ENCODE results near the gene TFF2. TPM values are rescaled to one million over a fixed set of nuclear protein-coding genes. Genes with fewer than 3 reads are reported as not detected.

The TFF2 gene
- total and polyA plus RNA-seq, 4 donors, result 2.1 TPM; not detected in 3

GRCh38 chr21:42303443-42303842 lies 47.4 kb downstream of the TFF2 start:
- Histone ChIP-seq H3K9me3 (ENCODE audit: control insufficient read depth, low read length) (no peaks in the 10 kb centered on the region), H3K4me1 (ENCODE audit: control insufficient read depth in 1 of 2, insufficient read depth in 2 of 2, low read length in 2 of 2) (no peaks in the 10 kb centered on the region), H3K4me3 (ENCODE audit: low read length in 2 of 2) (no peak overlapping the region), H3K27ac (ENCODE audit: low read depth in 1 of 2, low read length in 2 of 2) (no peak overlapping the region), H3K27me3 (ENCODE audit: control insufficient read depth in 1 of 2, insufficient read depth in 2 of 2, low read length in 1 of 2) (no peaks in the 10 kb centered on the region), H3K36me3 (ENCODE audit: control insufficient read depth in 1 of 2, insufficient read depth in 2 of 2, low read length in 1 of 2) (no peaks in the 10 kb centered on the region)
- ATAC-seq (ENCODE audit: low FRiP score) (no peak), DNase-seq (no peak)
- 79 to 81% methylated on average over 3 of the region's 3 CpGs for WGBS, 2 donors
- intact Hi-C loops (cut with DNase I), result no loop called here

- no peaks in the 10 kb centered on the region for H3K36me3 ChIP-seq (ENCODE audit: control insufficient read depth in 1 of 2, insufficient read depth in 2 of 2, low read length in 1 of 2)
- H3K4me3 ChIP-seq (ENCODE audit: low read length in 2 of 2), result no peak overlapping the region
- ATAC-seq (ENCODE audit: low FRiP score), result no peak
- no peak overlapping the region for H3K27ac ChIP-seq (ENCODE audit: low read depth in 1 of 2, low read length in 2 of 2)
- H3K4me1 ChIP-seq (ENCODE audit: control insufficient read depth in 1 of 2, insufficient read depth in 2 of 2, low read length in 2 of 2), result no peaks in the 10 kb centered on the region
- H3K27me3 ChIP-seq (ENCODE audit: control insufficient read depth in 1 of 2, insufficient read depth in 2 of 2, low read length in 1 of 2), result no peaks in the 10 kb centered on the region
- WGBS, 2 donors, result 65 to 79% methylated on average over 7 of the region's 7 CpGs
- no peaks in the 10 kb centered on the region for H3K9me3 ChIP-seq (ENCODE audit: control insufficient read depth, low read length)
- no peak for DNase-seq
- intact Hi-C loops (cut with DNase I), result no loop called here
Observed at GRCh38 chr21:42302794-42303193, 48.0 kb downstream of the TFF2 start.

DNA sequence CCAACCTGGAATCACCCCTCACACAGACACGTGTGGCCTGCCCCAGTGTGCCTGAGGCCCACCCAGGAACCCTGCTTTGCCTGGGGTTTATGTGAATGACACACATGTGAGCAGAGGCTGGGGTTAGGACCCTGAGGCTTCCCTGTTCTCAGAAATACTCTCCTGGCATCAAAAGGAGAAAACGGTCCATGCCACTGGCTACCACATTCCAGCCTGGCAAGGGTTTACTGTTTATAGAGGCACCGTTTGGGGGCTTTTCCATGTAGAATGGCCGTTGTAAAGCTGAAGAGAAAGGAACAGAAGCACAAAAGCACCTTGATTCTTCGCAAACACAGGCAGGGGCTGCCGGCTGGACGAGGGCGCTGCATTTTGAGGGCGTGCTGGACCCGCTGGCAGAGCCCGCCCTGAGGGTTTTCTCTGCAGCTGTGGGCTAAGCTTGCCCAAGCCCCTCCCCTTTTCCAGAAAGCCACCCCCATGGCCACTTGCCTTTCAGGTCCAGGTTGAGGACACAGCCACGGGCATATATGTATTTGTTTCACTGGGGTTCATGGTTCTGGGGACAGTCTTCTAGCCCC lies 48.6 kb downstream of the TFF2 start:
- WGBS, 2 donors, result 53 to 58% methylated on average over 12 of the region's 12 CpGs
- intact Hi-C loops (cut with DNase I), result no loop called here
- Histone ChIP-seq H3K36me3 (ENCODE audit: control insufficient read depth in 1 of 2, insufficient read depth in 2 of 2, low read length in 1 of 2) (no peaks in the 10 kb centered on the region), H3K4me3 (ENCODE audit: low read length in 2 of 2) (no peak overlapping the region), H3K27ac (ENCODE audit: low read depth in 1 of 2, low read length in 2 of 2) (no peak overlapping the region), H3K27me3 (ENCODE audit: control insufficient read depth in 1 of 2, insufficient read depth in 2 of 2, low read length in 1 of 2) (no peaks in the 10 kb centered on the region), H3K4me1 (ENCODE audit: control insufficient read depth in 1 of 2, insufficient read depth in 2 of 2, low read length in 2 of 2) (no peaks in the 10 kb centered on the region), H3K9me3 (ENCODE audit: control insufficient read depth, low read length) (no peaks in the 10 kb centered on the region)
- peak; percentile 28 to 63 for DNase-seq
- no peak for ATAC-seq (ENCODE audit: low FRiP score)

DNA sequence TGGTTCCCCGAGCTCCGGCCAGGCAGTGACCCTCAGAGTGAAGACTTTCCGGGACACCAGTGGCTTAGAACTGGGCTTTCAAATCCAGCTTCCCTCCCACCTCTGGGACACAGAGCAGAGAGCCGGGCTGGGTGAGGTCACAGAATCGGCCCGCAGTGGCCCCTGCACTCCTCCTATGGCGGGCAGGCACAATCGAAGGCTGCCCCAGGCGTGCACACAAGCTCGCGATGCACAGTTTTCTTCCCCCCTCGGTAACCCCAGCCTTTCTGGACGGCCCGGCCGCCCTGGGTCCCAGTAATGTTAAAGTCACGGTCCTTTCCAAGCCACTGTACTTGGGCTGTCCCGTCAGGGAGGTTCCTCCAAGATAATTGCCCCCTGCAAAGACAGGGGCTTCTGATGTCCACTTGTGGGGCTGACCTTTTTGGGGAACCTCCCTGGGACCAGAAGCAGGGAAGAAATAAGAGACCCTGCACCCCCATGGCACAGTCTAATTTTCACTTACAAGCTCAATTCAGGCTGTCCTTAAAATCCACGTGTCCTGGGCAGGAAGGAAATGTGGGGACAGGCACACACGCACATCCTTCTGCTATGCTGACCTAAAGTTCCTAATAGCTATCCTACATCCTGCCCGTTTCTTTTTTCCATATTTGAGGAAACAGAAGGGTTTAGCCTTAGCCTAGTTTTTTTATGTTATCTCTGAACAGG lies 49.3 kb downstream of the TFF2 start:
- Histone ChIP-seq H3K27ac (ENCODE audit: low read depth in 1 of 2, low read length in 2 of 2) (no peak overlapping the region), H3K4me1 (ENCODE audit: control insufficient read depth in 1 of 2, insufficient read depth in 2 of 2, low read length in 2 of 2) (no peaks in the 10 kb centered on the region), H3K36me3 (ENCODE audit: control insufficient read depth in 1 of 2, insufficient read depth in 2 of 2, low read length in 1 of 2) (no peaks in the 10 kb centered on the region), H3K9me3 (ENCODE audit: control insufficient read depth, low read length) (no peaks in the 10 kb centered on the region), H3K27me3 (ENCODE audit: control insufficient read depth in 1 of 2, insufficient read depth in 2 of 2, low read length in 1 of 2) (no peaks in the 10 kb centered on the region), H3K4me3 (ENCODE audit: low read length in 2 of 2) (no peak overlapping the region)
- ATAC-seq (ENCODE audit: low FRiP score) (peak; percentile 49), DNase-seq (peak; percentile 42 to 63)
- intact Hi-C loops (cut with DNase I), result no loop called here
- 78 to 81% methylated on average over 20 of the region's 20 CpGs for WGBS, 2 donors

- Histone ChIP-seq H3K27me3 (ENCODE audit: control insufficient read depth in 1 of 2, insufficient read depth in 2 of 2, low read length in 1 of 2) (no peaks in the 10 kb centered on the region), H3K4me1 (ENCODE audit: control insufficient read depth in 1 of 2, insufficient read depth in 2 of 2, low read length in 2 of 2) (no peaks in the 10 kb centered on the region), H3K4me3 (ENCODE audit: low read length in 2 of 2) (no peak overlapping the region), H3K27ac (ENCODE audit: low read depth in 1 of 2, low read length in 2 of 2) (no peak overlapping the region), H3K36me3 (ENCODE audit: control insufficient read depth in 1 of 2, insufficient read depth in 2 of 2, low read length in 1 of 2) (no peaks in the 10 kb centered on the region), H3K9me3 (ENCODE audit: control insufficient read depth, low read length) (no peaks in the 10 kb centered on the region)
- DNase-seq, result no peak
- 83 to 88% methylated on average over 9 of the region's 9 CpGs for WGBS, 2 donors
- intact Hi-C loops (cut with DNase I), result no loop called here
- ATAC-seq (ENCODE audit: low FRiP score), result no peak
Observed at GRCh38 chr21:42300956-42301355, 49.8 kb downstream of the TFF2 start.

- 87% methylated on average over 7 of the region's 7 CpGs for WGBS, 2 donors
- no peak for ATAC-seq (ENCODE audit: low FRiP score)
Observed at GRCh38 chr21:42300045-42300583, 50.7 kb downstream of the TFF2 start.

GRCh38 chr21:42299324-42300044 lies 51.3 kb downstream of the TFF2 start:
- Histone ChIP-seq H3K4me3 (ENCODE audit: low read length in 2 of 2) (no peak overlapping the region), H3K4me1 (ENCODE audit: control insufficient read depth in 1 of 2, insufficient read depth in 2 of 2, low read length in 2 of 2) (no peaks in the 10 kb centered on the region), H3K27ac (ENCODE audit: low read depth in 1 of 2, low read length in 2 of 2) (no peak overlapping the region), H3K9me3 (ENCODE audit: control insufficient read depth, low read length) (no peaks in the 10 kb centered on the region), H3K27me3 (ENCODE audit: control insufficient read depth in 1 of 2, insufficient read depth in 2 of 2, low read length in 1 of 2) (no peaks in the 10 kb centered on the region), H3K36me3 (ENCODE audit: control insufficient read depth in 1 of 2, insufficient read depth in 2 of 2, low read length in 1 of 2) (no peaks in the 10 kb centered on the region)
- intact Hi-C loops (cut with DNase I), result no loop called here
- WGBS, 2 donors, result 76 to 83% methylated on average over 19 to 20 of the region's 20 CpGs
- no peak for DNase-seq
- peak; percentile 24 for ATAC-seq (ENCODE audit: low FRiP score)

More at GRCh38 chr21:42300045-42300583, 50.7 kb downstream of the TFF2 start:
- no peaks in the 10 kb centered on the region for H3K36me3 ChIP-seq (ENCODE audit: control insufficient read depth in 1 of 2, insufficient read depth in 2 of 2, low read length in 1 of 2)
- intact Hi-C loops (cut with DNase I), result no loop called here
- H3K4me3 ChIP-seq (ENCODE audit: low read length in 2 of 2), result no peak overlapping the region
- no peaks in the 10 kb centered on the region for H3K9me3 ChIP-seq (ENCODE audit: control insufficient read depth, low read length)
- no peak overlapping the region for H3K27ac ChIP-seq (ENCODE audit: low read depth in 1 of 2, low read length in 2 of 2)
- no peaks in the 10 kb centered on the region for H3K27me3 ChIP-seq (ENCODE audit: control insufficient read depth in 1 of 2, insufficient read depth in 2 of 2, low read length in 1 of 2)
- no peaks in the 10 kb centered on the region for H3K4me1 ChIP-seq (ENCODE audit: control insufficient read depth in 1 of 2, insufficient read depth in 2 of 2, low read length in 2 of 2)
- no peak for DNase-seq

DNA sequence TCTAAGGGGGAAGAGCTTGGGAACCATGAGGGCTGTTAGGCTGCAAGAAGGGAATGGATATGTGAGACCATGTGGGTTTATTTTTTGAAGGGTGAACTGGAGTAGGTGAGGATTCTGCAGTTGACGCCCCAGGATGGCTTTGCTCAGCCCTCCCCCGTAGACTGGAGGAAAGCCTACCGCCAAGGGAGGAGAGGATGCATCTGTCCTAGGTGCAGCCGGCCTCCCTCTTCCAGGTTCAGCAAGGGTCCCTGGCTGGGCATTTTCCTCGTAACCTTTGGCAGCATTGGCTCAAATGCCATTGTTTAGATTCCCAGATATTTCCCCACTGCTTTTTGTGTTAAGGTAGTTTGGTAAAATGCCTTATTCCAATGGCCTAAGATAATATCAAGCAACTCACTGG lies 52.1 kb downstream of the TFF2 start:
- intact Hi-C loops (cut with DNase I), result no loop called here
- Histone ChIP-seq H3K27me3 (ENCODE audit: control insufficient read depth in 1 of 2, insufficient read depth in 2 of 2, low read length in 1 of 2) (no peaks in the 10 kb centered on the region), H3K36me3 (ENCODE audit: control insufficient read depth in 1 of 2, insufficient read depth in 2 of 2, low read length in 1 of 2) (no peaks in the 10 kb centered on the region), H3K4me1 (ENCODE audit: control insufficient read depth in 1 of 2, insufficient read depth in 2 of 2, low read length in 2 of 2) (no peaks in the 10 kb centered on the region), H3K9me3 (ENCODE audit: control insufficient read depth, low read length) (no peaks in the 10 kb centered on the region), H3K4me3 (ENCODE audit: low read length in 2 of 2) (no peak overlapping the region), H3K27ac (ENCODE audit: low read depth in 1 of 2, low read length in 2 of 2) (no peak overlapping the region)
- ATAC-seq (ENCODE audit: low FRiP score) (no peak), DNase-seq (no peak)
- WGBS, 2 donors, result 78 to 93% methylated on average over 5 of the region's 5 CpGs
